HepG2 (cell line): ENCODE data around the gene HMGB3.

Experiments
- CREB1 ChIP-seq, 2 experiments: fragments of 450-650 bp in 1 of 2; IDR thresholded peaks; 2 replicates each; pipeline ENCODE4 v1.6.1; 2016 to 2017; ENCODE audit warnings: control low read depth in 1 of 2, mild to moderate bottlenecking in 1 of 2, missing compliant biosample characterization in 1 of 2, missing genetic modification characterization in 1 of 2
- DNMT1 ChIP-seq: sonication (generic); formaldehyde crosslinking; IDR thresholded peaks from 2 replicates; pipeline ENCODE4 v1.5.1; 2020; ENCODE audit warnings: mild to moderate bottlenecking, missing genetic modification reagents
- DNMT3B ChIP-seq: conservative IDR thresholded peaks from 2 replicates; pipeline ENCODE4 v1.6.1; 2016; ENCODE audit warnings: missing biosample characterization, control low read depth
- KDM4B ChIP-seq: sonication (generic); formaldehyde crosslinking; IDR thresholded peaks from 2 replicates; pipeline ENCODE4 v1.4.0; 2020; ENCODE audit warnings: missing genetic modification reagents
- KIAA2018 ChIP-seq: sonication (generic); formaldehyde crosslinking; IDR thresholded peaks from 2 replicates; pipeline ENCODE4 v1.5.0; 2020; ENCODE audit warnings: mild to moderate bottlenecking, missing genetic modification reagents, borderline replicate concordance
- MXI1 ChIP-seq: IDR thresholded peaks from 3 replicates; pipeline ENCODE4 v1.6.1; 2012; ENCODE audit warnings: low read depth, low read length, inconsistent platforms, borderline replicate concordance
- NFYB ChIP-seq: sonication (generic); formaldehyde crosslinking; IDR thresholded peaks from 2 replicates; pipeline ENCODE4 v1.4.0; 2020; ENCODE audit warnings: missing genetic modification reagents
- NR2F6 ChIP-seq, 2 experiments: IDR thresholded peaks; 2 replicates each; pipeline ENCODE4 v1.6.1; 2016; ENCODE audit warnings: antibody characterized with exemption in 1 of 2, mild to moderate bottlenecking in 1 of 2
- PBX2 ChIP-seq: IDR thresholded peaks from 2 replicates; pipeline ENCODE4 v1.6.1; 2016; ENCODE audit warnings: control low read depth
- ZNF598 ChIP-seq: sonication (generic); formaldehyde crosslinking; IDR thresholded peaks from 2 replicates; pipeline ENCODE4 v1.5.1; 2020; ENCODE audit warnings: mild to moderate bottlenecking, missing genetic modification reagents, borderline replicate concordance

- no peak for TF ChIP-seq DNMT3B
- TF ChIP-seq MXI1, result no peak
- no peak for TF ChIP-seq KDM4B (CRISPR knock-in tag)
- no peak for TF ChIP-seq KIAA2018 (CRISPR knock-in tag)
- no peak for TF ChIP-seq NFYB (CRISPR knock-in tag)
- TF ChIP-seq CREB1 (IDR thresholded peaks at IDR 0.05), result no peak
- TF ChIP-seq CREB1 (CRISPR knock-in tag; IDR thresholded peaks at IDR 0.05), result no peak
- no peak for TF ChIP-seq ZNF598 (CRISPR knock-in tag)
- no peak for TF ChIP-seq PBX2 (CRISPR knock-in tag)
- TF ChIP-seq DNMT1 (CRISPR knock-in tag), result no peak
- TF ChIP-seq NR2F6 (IDR thresholded peaks at IDR 0.05), result no peak
- no peak for TF ChIP-seq NR2F6 (CRISPR knock-in tag; IDR thresholded peaks at IDR 0.05)
These were observed 27.5 kb upstream of the HMGB3 start for GRCh38 chrX:150955590-150955989.
